SK-N-MC (cell line): ENCODE data around the gene SPAG4.

Source experiments
- EZH2 ChIP-seq: fragments of 200-600 bp; sonication (generic); IDR thresholded peaks from one replicate; pipeline ENCODE4 v1.6.1; 2017; ENCODE audit warnings: antibody characterized with exemption
- POLR2AphosphoS5 ChIP-seq: IDR thresholded peaks from 2 replicates; pipeline ENCODE4 v1.6.1; 2012; ENCODE audit warnings: mild to moderate bottlenecking, low read depth, low read length, borderline replicate concordance

DNA sequence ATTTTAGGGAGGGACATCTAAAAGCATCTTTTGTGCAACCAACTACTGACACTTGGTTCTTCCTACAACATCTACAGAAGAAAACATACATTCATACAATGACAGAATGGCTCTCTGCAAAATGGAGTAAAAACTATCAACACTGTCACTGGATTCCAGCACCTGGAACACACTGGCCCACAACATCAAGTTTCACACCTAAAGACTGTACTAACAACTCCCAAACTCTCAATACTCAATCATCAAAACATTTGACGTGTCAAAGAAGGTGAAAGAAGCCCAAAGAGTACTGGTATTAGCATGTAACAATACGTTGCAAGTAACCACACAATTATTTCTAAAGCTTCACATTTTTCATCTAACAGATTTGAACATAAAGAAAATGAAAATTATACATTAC is 46.9 kb downstream of the SPAG4 start:
- TF ChIP-seq EZH2 = no peak
- TF ChIP-seq POLR2AphosphoS5 = no peak
